ENCODE measurements around the gene CERS1.
A peak's percentile ranks its signal among the peaks of the same experiment; 100 is the strongest.
"Not testable (repeated sequence)": the region's sequence is repeated elsewhere in the genome, so short reads cannot be mapped to it uniquely, and the experiment has no call there.

CERS1 gene

GRCh38 chr19:18931316-18932162 lies 35.6 kb upstream of the CERS1 start:
- Histone ChIP-seq H3K36me3 (ENCODE audit: insufficient read depth, low read depth, low read length) (peaks cover 30% of the 10 kb centered on the region), H3K9me3 (ENCODE audit: insufficient read depth, low read depth, low read length) (no peaks in the 10 kb centered on the region), H3K27me3 (ENCODE audit: insufficient read depth, low read length) (no peaks in the 10 kb centered on the region), H3K4me1 (ENCODE audit: insufficient read depth, low read length) (no peaks in the 10 kb centered on the region), H3K27ac (ENCODE audit: low read length) (no peak overlapping the region), H3K4me3 (ENCODE audit: low read length) (no peak overlapping the region), H3K9ac (ENCODE audit: low read depth, low read length) (no peak overlapping the region)

GRCh38 chr19:18929311-18929710 lies 33.4 kb upstream of the CERS1 start:
- no peak overlapping the region for H3K9ac ChIP-seq (ENCODE audit: low read depth, low read length)
- no peak overlapping the region for H3K27ac ChIP-seq (ENCODE audit: low read length)
- no peaks in the 10 kb centered on the region for H3K27me3 ChIP-seq (ENCODE audit: insufficient read depth, low read length)
- no peaks in the 10 kb centered on the region for H3K4me1 ChIP-seq (ENCODE audit: insufficient read depth, low read length)
- peaks cover 46% of the 10 kb centered on the region for H3K36me3 ChIP-seq (ENCODE audit: insufficient read depth, low read depth, low read length)
- H3K4me3 ChIP-seq (ENCODE audit: low read length): no peak overlapping the region
- no peaks in the 10 kb centered on the region for H3K9me3 ChIP-seq (ENCODE audit: insufficient read depth, low read depth, low read length)

- Histone ChIP-seq H3K27ac (ENCODE audit: low read length) (no peak overlapping the region), H3K27me3 (ENCODE audit: insufficient read depth, low read length) (no peaks in the 10 kb centered on the region), H3K36me3 (ENCODE audit: insufficient read depth, low read depth, low read length) (peaks cover 52% of the 10 kb centered on the region), H3K9ac (ENCODE audit: low read depth, low read length) (no peak overlapping the region), H3K4me3 (ENCODE audit: low read length) (no peak overlapping the region), H3K4me1 (ENCODE audit: insufficient read depth, low read length) (no peaks in the 10 kb centered on the region), H3K9me3 (ENCODE audit: insufficient read depth, low read depth, low read length) (no peaks in the 10 kb centered on the region)
Observed at GRCh38 chr19:18928018-18928805, 32.3 kb upstream of the CERS1 start.

GRCh38 chr19:18924684-18925213 lies 28.8 kb upstream of the CERS1 start:
- Histone ChIP-seq H3K36me3 (ENCODE audit: insufficient read depth, low read depth, low read length) (peaks cover 67% of the 10 kb centered on the region), H3K4me3 (ENCODE audit: low read length) (no peak overlapping the region)

GRCh38 chr19:18922228-18922985 lies 26.4 kb upstream of the CERS1 start:
- Histone ChIP-seq H3K4me1 (ENCODE audit: insufficient read depth, low read length) (peaks cover 4% of the 10 kb centered on the region), H3K9ac (ENCODE audit: low read depth, low read length) (no peak overlapping the region), H3K27me3 (ENCODE audit: insufficient read depth, low read length) (no peaks in the 10 kb centered on the region), H3K9me3 (ENCODE audit: insufficient read depth, low read depth, low read length) (no peaks in the 10 kb centered on the region), H3K36me3 (ENCODE audit: insufficient read depth, low read depth, low read length) (peaks cover 51% of the 10 kb centered on the region), H3K27ac (ENCODE audit: low read length) (no peak overlapping the region), H3K4me3 (ENCODE audit: low read length) (no peak overlapping the region)

More at GRCh38 chr19:18924684-18925213, 28.8 kb upstream of the CERS1 start:
- H3K9me3 ChIP-seq (ENCODE audit: insufficient read depth, low read depth, low read length): no peaks in the 10 kb centered on the region
- peaks cover 4% of the 10 kb centered on the region for H3K4me1 ChIP-seq (ENCODE audit: insufficient read depth, low read length)
- H3K27me3 ChIP-seq (ENCODE audit: insufficient read depth, low read length): no peaks in the 10 kb centered on the region
- H3K27ac ChIP-seq (ENCODE audit: low read length): no peak overlapping the region
- H3K9ac ChIP-seq (ENCODE audit: low read depth, low read length): no peak overlapping the region

GRCh38 chr19:18921593-18921992 lies 25.6 kb upstream of the CERS1 start:
- no peaks in the 10 kb centered on the region for H3K27me3 ChIP-seq (ENCODE audit: insufficient read depth, low read length)
- H3K9me3 ChIP-seq (ENCODE audit: insufficient read depth, low read depth, low read length): no peaks in the 10 kb centered on the region
- no peak overlapping the region for H3K9ac ChIP-seq (ENCODE audit: low read depth, low read length)
- H3K4me3 ChIP-seq (ENCODE audit: low read length): no peak overlapping the region
- H3K27ac ChIP-seq (ENCODE audit: low read length): no peak overlapping the region
- peaks cover 43% of the 10 kb centered on the region for H3K36me3 ChIP-seq (ENCODE audit: insufficient read depth, low read depth, low read length)
- H3K4me1 ChIP-seq (ENCODE audit: insufficient read depth, low read length): peaks cover 4% of the 10 kb centered on the region

GRCh38 chr19:18920400-18920799 lies 24.4 kb upstream of the CERS1 start:
- peak overlapping the region; percentile 71; the same call in 1 of the 2 replicates for H3K9ac ChIP-seq (ENCODE audit: low read depth, low read length)
- H3K9me3 ChIP-seq (ENCODE audit: insufficient read depth, low read depth, low read length): no peaks in the 10 kb centered on the region
- H3K4me1 ChIP-seq (ENCODE audit: insufficient read depth, low read length): peaks cover 4% of the 10 kb centered on the region
- no peaks in the 10 kb centered on the region for H3K27me3 ChIP-seq (ENCODE audit: insufficient read depth, low read length)
- peak overlapping the region; percentile 97 for H3K4me3 ChIP-seq (ENCODE audit: low read length)
- H3K27ac ChIP-seq (ENCODE audit: low read length): no peak overlapping the region
- peaks cover 32% of the 10 kb centered on the region for H3K36me3 ChIP-seq (ENCODE audit: insufficient read depth, low read depth, low read length)

GRCh38 chr19:18919900-18920214 lies 23.9 kb upstream of the CERS1 start:
- Histone ChIP-seq H3K27ac (ENCODE audit: low read length) (no peak overlapping the region), H3K36me3 (ENCODE audit: insufficient read depth, low read depth, low read length) (peaks cover 30% of the 10 kb centered on the region), H3K9me3 (ENCODE audit: insufficient read depth, low read depth, low read length) (no peaks in the 10 kb centered on the region), H3K27me3 (ENCODE audit: insufficient read depth, low read length) (no peaks in the 10 kb centered on the region), H3K9ac (ENCODE audit: low read depth, low read length) (peak overlapping the region; percentile 71), H3K4me1 (ENCODE audit: insufficient read depth, low read length) (peaks cover 4% of the 10 kb centered on the region), H3K4me3 (ENCODE audit: low read length) (peak overlapping the region; percentile 97)

GRCh38 chr19:18919086-18919899 lies 23.3 kb upstream of the CERS1 start, which contains the start of the genes COPE and DDX49:
COPE (minus strand) TSS chr19:18919387; CDS start chr19:18919348, 39 bp downstream.
DDX49 (plus strand) TSS chr19:18919715; CDS start chr19:18919742, 27 bp downstream.
- Histone ChIP-seq H3K9ac (ENCODE audit: low read depth, low read length) (peak within 1 kb of the TSS; percentile 88), H3K27ac (ENCODE audit: low read length) (peak within 1 kb of the TSS; percentile 62), H3K4me1 (ENCODE audit: insufficient read depth, low read length) (peaks cover 4% of the 10 kb centered on the region), H3K4me3 (ENCODE audit: low read length) (peak within 1 kb of the TSS; percentile 97), H3K36me3 (ENCODE audit: insufficient read depth, low read depth, low read length) (peaks cover 24% of the 10 kb centered on the region), H3K9me3 (ENCODE audit: insufficient read depth, low read depth, low read length) (no peaks in the 10 kb centered on the region), H3K27me3 (ENCODE audit: insufficient read depth, low read length) (no peaks in the 10 kb centered on the region)

GRCh38 chr19:18917593-18917992 lies 21.6 kb upstream of the CERS1 start:
- not testable (repeated sequence) for H3K4me3 ChIP-seq (ENCODE audit: low read length); H3K27ac ChIP-seq (ENCODE audit: low read length); H3K9ac ChIP-seq (ENCODE audit: low read depth, low read length); H3K27me3 ChIP-seq (ENCODE audit: insufficient read depth, low read length); H3K9me3 ChIP-seq (ENCODE audit: insufficient read depth, low read depth, low read length); H3K4me1 ChIP-seq (ENCODE audit: insufficient read depth, low read length)
- peaks cover 13% of the 10 kb centered on the region for H3K36me3 ChIP-seq (ENCODE audit: insufficient read depth, low read depth, low read length)

All from iPS-20b (cell line).